DOHH2 (cell line): ENCODE data around the gene CSMD2.

Experiments
- EZH2phosphoT487 ChIP-seq: fragments of 200-600 bp; sonication (generic); IDR thresholded peaks from 2 replicates; pipeline ENCODE4 v1.6.1; 2017; ENCODE audit warnings: borderline replicate concordance, mild to moderate bottlenecking, antibody characterized with exemption, low read length, moderate library complexity, mixed read lengths
- TF ChIP-seq, protein P1 (sequence below): fragments of 200-600 bp; sonication (generic); IDR thresholded peaks from one replicate; pipeline ENCODE4 v1.5.1; 2014; ENCODE audit warnings: antibody characterized with exemption, mild to moderate bottlenecking, low read depth, low read length; ENCODE audit not compliant: poor library complexity, severe bottlenecking

DNA sequence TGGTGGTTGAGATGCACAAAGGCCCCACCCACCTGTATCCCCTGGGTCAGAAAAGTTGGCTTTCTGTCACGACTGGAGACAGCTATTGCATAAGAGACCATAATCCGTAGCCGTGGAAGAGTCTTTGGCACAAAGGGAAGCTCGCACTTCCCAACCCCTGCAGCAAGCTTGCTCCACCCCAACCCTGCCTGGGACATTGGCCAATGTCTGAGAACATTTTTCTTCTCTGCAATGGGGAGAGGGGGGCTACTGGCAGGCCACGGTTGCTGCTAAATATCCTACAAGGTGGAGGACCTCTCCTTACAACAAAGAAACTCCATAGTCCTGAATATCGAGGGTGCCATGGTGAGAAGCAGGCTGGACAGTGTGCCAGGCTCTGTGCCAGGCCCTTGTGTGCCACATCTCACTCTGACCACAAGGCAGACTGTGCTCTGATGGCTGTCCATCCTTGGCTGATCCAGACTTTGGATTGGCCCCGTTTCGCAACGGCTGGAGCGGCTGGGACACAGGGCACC, 104.1 kb downstream of the CSMD2 start:
- TF ChIP-seq, protein P1, sequence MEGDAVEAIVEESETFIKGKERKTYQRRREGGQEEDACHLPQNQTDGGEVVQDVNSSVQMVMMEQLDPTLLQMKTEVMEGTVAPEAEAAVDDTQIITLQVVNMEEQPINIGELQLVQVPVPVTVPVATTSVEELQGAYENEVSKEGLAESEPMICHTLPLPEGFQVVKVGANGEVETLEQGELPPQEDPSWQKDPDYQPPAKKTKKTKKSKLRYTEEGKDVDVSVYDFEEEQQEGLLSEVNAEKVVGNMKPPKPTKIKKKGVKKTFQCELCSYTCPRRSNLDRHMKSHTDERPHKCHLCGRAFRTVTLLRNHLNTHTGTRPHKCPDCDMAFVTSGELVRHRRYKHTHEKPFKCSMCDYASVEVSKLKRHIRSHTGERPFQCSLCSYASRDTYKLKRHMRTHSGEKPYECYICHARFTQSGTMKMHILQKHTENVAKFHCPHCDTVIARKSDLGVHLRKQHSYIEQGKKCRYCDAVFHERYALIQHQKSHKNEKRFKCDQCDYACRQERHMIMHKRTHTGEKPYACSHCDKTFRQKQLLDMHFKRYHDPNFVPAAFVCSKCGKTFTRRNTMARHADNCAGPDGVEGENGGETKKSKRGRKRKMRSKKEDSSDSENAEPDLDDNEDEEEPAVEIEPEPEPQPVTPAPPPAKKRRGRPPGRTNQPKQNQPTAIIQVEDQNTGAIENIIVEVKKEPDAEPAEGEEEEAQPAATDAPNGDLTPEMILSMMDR, result no peak
- TF ChIP-seq EZH2phosphoT487, result no peak
